ENCODE data around the gene CHKB.
A peak's percentile ranks its signal among the peaks of the same experiment; 100 is the strongest.

The CHKB gene

GRCh38 chr22:50576806-50577696, 5.6 kb downstream of the CHKB start:
- no peak for DNase-seq (ENCODE audit: low spot score)
- no peak overlapping the region for H3K27ac Mint-ChIP-seq

DNA sequence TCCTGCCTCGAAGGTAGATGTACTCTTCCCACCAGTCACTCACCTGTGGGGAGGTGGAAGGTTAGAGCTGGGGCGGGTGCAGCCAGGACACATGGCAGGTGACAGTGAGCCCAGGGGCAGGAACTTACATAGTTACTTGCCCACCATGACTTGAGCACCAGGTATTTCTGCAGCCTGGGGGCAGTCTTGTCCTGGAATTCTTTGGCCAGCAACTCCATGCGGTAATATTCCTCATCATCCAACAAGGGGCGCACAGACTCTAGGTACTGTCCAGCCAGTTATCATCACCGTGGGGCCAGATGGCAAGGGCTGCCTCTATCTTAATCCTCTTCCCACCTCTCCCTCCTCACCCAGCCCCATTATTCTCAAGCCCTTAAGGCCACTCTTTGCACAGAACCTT, 6.6 kb downstream of the CHKB start:
- Mint-ChIP-seq H3K27ac (no peak overlapping the region), H3K4me3 (no peak overlapping the region), H3K36me3 (ENCODE audit: low read depth) (peaks cover 31% of the 10 kb centered on the region), H3K9me3 (no peaks in the 10 kb centered on the region), H3K27me3 (ENCODE audit: low read depth) (no peaks in the 10 kb centered on the region), H3K4me1 (ENCODE audit: low read depth) (peaks cover 3% of the 10 kb centered on the region)
- DNase-seq (ENCODE audit: low spot score), result no peak

More at GRCh38 chr22:50576806-50577696, 5.6 kb downstream of the CHKB start:
- Mint-ChIP-seq H3K4me3 (peak overlapping the region; percentile 6), H3K27me3 (ENCODE audit: low read depth) (no peaks in the 10 kb centered on the region), H3K36me3 (ENCODE audit: low read depth) (peaks cover 31% of the 10 kb centered on the region), H3K4me1 (ENCODE audit: low read depth) (peaks cover 7% of the 10 kb centered on the region), H3K9me3 (no peaks in the 10 kb centered on the region)

DNA sequence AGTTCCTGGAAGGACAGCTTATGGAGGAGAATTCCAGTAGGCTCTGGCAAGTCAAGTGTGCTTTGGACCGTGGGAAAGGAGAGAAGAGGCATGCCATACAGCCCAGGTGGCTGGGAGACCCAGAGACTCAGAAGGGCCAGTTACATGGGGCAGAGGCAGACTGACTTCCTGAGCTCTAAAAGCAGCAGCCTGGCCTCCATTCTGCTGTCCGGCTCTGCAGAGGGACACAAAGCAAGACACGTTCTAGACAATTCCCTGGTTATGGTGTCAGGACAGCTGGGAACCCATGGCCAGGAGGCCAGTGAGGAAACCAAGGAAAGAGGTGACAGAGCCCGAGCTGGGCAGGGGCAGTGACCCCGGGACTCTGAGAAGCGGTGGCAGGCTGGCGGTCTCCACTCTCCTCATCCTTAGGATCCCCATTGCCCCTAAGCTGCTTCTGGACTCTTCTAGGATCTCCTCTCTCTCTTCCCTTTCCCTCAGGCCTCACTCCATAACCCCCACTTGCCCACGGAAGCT, 7.2 kb downstream of the CHKB start:
- peaks cover 3% of the 10 kb centered on the region for H3K4me1 Mint-ChIP-seq (ENCODE audit: low read depth)
- H3K9me3 Mint-ChIP-seq, result no peaks in the 10 kb centered on the region
- H3K27me3 Mint-ChIP-seq (ENCODE audit: low read depth), result no peaks in the 10 kb centered on the region
- no peak for DNase-seq (ENCODE audit: low spot score)
- H3K27ac Mint-ChIP-seq, result no peak overlapping the region
- H3K36me3 Mint-ChIP-seq (ENCODE audit: low read depth), result peaks cover 33% of the 10 kb centered on the region
- H3K4me3 Mint-ChIP-seq, result no peak overlapping the region

GRCh38 chr22:50574383-50574755, 8.3 kb downstream of the CHKB start:
- no peaks in the 10 kb centered on the region for H3K27me3 Mint-ChIP-seq (ENCODE audit: low read depth)
- H3K4me3 Mint-ChIP-seq, result no peak overlapping the region
- no peak for DNase-seq (ENCODE audit: low spot score)
- H3K4me1 Mint-ChIP-seq (ENCODE audit: low read depth), result peaks cover 3% of the 10 kb centered on the region
- peaks cover 33% of the 10 kb centered on the region for H3K36me3 Mint-ChIP-seq (ENCODE audit: low read depth)
- H3K27ac Mint-ChIP-seq, result no peak overlapping the region
- no peaks in the 10 kb centered on the region for H3K9me3 Mint-ChIP-seq

DNA sequence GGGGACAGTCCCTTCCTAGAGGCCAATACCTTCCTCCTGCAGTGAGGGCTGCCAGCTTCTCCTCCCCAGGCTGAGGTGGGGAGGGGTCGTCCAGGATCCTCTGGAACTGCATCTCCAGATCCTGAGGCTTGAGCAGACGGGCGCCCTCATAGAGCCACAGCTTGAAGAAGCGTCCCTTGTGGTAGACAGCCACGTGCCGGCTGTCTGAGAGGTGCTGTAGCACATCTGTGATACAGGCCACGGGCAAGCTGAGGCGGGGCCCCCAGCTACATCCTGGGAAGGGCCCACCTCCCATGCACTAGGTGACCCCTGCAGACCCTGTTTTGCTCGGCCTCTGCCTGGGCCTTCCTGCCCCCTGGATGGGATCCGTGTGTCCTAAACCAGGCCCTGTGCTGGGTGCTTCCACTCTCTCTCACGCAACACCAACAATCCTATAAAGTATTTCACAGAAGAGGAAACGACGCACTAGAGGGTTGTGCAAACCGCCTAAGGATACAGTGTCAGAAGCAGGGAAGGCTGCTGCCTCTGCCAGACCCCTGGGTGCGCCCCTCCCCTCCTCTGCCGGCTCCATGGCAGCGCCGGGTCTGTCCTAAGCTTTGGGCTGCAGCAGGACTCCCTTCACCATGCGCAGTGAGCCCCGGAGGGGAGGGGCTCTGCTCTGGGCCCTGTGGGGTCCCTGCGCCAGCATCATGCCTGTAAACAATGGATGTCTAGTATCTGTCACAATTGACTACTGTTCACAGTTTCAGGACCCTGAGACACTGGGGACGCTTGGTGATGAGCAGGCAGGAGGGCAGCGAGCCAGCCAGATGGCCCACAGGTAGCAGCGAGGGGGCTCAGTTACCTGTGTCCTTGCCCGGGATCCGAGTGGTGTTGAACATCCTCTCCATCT, 8.9 kb downstream of the CHKB start:
- Mint-ChIP-seq H3K36me3 (ENCODE audit: low read depth) (peaks cover 32% of the 10 kb centered on the region), H3K4me1 (ENCODE audit: low read depth) (peaks cover 3% of the 10 kb centered on the region), H3K9me3 (no peaks in the 10 kb centered on the region), H3K4me3 (no peak overlapping the region), H3K27me3 (ENCODE audit: low read depth) (no peaks in the 10 kb centered on the region), H3K27ac (no peak overlapping the region)
- no peak for DNase-seq (ENCODE audit: low spot score)

DNA sequence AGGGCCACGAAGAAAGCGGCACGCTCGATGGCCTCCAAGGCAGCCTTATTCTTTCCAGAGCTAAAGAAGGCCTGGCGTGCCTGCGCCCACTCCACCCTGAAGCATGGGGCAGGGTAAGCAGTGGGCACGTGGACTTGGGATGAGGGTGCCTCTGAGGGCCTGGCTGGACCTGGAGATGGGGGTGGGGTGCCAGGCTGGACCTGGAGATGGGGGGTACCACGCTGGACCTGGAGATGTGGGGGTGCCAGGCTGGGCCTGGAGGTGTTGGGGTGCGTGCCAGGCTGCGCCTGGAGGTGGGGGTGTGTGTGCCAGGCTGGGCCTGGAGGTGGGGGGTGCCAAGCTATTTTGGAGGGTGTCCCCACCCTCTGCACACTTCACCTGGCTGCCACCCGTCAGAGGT, 9.7 kb downstream of the CHKB start:
- H3K27ac Mint-ChIP-seq, result no peak overlapping the region
- H3K9me3 Mint-ChIP-seq, result no peaks in the 10 kb centered on the region
- peaks cover 3% of the 10 kb centered on the region for H3K4me1 Mint-ChIP-seq (ENCODE audit: low read depth)
- peaks cover 33% of the 10 kb centered on the region for H3K36me3 Mint-ChIP-seq (ENCODE audit: low read depth)
- H3K27me3 Mint-ChIP-seq (ENCODE audit: low read depth), result no peaks in the 10 kb centered on the region
- no peak overlapping the region for H3K4me3 Mint-ChIP-seq
- no peak for DNase-seq (ENCODE audit: low spot score)

DNA sequence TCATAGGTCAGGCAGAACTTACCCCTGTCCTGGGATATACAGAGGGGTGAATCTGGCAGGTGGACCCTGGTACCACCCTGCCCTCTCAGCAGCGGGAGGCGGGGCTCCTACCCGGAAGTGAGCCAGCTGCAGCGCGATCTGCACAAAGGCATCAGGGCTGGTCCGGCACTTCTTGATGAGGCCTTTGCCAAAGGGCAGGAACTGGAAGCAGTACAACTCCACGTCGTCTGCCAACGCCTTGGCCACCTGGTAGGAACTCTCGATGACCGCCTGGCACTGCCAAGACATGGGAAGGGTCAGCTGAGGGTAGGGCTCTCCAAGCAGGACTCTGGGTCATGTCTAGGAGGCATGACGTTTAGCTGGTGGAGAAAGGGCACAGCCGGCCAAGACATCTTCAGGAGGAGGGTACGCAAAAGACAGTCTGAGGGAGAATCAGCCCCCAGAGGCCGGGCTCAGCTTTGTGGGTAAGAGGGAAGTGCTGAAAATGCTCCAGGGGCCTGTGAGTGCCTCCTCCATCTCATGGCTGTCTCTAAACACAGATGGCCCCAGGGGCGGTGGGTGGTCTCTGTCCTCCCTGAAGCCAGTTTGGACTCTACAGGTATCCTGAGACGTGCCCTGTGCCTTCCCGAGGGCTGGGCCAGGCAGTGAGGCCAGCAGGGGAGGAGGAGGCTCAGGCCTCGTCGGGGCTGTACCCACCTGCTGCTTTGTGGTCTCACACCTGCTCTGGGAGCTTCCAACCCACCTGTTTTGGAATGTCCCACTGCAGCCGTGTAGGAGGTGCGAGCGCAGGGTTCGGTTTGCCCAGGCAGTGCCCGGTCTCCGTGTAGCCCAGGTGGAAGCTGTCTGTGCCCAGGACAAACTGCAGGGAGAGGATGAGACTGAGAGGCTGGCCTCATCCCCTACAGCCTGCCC, 11.1 kb downstream of the CHKB start:
- Mint-ChIP-seq H3K9me3 (no peaks in the 10 kb centered on the region), H3K4me1 (ENCODE audit: low read depth) (no peaks in the 10 kb centered on the region), H3K27ac (no peak overlapping the region), H3K36me3 (ENCODE audit: low read depth) (peaks cover 29% of the 10 kb centered on the region), H3K27me3 (ENCODE audit: low read depth) (no peaks in the 10 kb centered on the region), H3K4me3 (no peak overlapping the region)
- DNase-seq (ENCODE audit: low spot score), result no peak

DNA sequence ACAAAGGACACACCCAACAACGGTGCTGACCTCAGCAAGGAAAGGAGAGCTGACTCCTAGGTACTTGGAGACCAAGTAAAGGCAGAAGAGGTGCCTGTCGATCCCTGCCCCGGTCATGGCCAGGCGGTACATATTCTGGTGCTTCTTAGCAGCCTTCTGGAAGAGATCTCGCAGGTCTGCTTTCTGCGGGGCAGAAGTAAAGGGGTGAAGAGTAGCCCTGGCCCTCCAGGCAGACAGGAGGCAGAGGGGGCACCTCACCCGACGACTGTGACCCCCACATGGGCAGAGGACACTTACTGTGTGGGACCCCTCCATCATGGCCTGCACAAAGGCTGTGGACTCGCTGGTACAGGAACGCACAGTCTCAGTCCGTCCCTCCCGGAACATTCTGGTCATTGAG, 11.8 kb downstream of the CHKB start:
- no peak overlapping the region for H3K27ac Mint-ChIP-seq
- no peaks in the 10 kb centered on the region for H3K27me3 Mint-ChIP-seq (ENCODE audit: low read depth)
- no peaks in the 10 kb centered on the region for H3K4me1 Mint-ChIP-seq (ENCODE audit: low read depth)
- peaks cover 29% of the 10 kb centered on the region for H3K36me3 Mint-ChIP-seq (ENCODE audit: low read depth)
- H3K4me3 Mint-ChIP-seq, result no peak overlapping the region
- no peaks in the 10 kb centered on the region for H3K9me3 Mint-ChIP-seq
- DNase-seq (ENCODE audit: low spot score), result no peak

DNA sequence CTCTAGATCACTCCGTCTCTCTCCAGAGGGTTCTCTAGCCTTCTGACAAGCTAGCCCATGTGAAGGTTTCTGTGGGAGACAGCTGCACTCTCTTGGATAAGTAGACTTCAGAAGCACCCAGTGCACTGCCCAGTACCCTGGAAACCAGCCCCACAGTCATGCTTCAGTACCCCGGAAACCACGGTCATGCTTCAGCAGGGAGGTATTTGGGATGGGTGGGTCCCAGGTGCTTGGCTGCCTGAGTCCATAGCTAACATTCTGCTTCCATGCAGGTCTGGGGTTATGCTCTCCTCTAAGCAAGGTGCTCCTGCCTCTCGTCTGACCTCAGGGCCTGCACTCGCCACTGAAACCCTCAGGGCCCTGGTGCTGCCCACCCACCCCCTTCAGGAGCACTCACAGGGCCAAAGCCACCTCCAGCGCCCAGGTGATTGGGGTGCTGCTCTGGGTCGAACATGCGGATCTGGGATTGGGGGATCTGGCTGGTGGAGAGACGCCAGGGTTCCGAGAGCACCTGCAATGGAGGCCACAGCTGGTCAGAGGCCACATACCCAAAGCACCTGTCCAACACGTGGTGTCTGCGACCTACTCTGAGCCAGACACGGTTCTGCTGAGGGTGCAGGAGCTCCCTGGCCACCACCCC, 12.6 kb downstream of the CHKB start:
- Mint-ChIP-seq H3K4me1 (ENCODE audit: low read depth) (no peaks in the 10 kb centered on the region), H3K4me3 (no peak overlapping the region), H3K27ac (no peak overlapping the region), H3K36me3 (ENCODE audit: low read depth) (peaks cover 29% of the 10 kb centered on the region), H3K27me3 (ENCODE audit: low read depth) (no peaks in the 10 kb centered on the region), H3K9me3 (no peaks in the 10 kb centered on the region)
- no peak for DNase-seq (ENCODE audit: low spot score)

DNA sequence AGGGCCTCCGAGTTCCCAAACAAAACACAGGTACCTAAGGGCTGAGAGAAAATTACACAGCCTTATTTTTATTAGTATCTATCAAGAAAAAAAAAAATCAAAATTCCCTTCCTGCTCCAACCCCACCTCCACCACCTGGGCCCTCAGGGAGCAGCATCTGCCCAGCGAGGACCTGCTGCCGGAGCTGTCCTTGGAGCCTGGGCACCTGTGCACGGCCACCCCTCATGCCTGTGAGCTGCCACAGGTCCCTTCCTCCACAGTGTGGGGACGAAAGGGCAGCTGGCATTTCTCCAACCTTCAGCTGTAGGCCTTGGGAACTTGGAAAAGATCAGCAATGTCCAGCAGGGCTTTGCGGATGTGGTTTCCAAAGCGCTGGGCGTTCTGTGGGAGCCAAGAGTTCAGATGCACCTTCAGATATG, 13.6 kb downstream of the CHKB start:
- DNase-seq (ENCODE audit: low spot score), result no peak
- H3K27ac Mint-ChIP-seq, result no peak overlapping the region
- H3K4me1 Mint-ChIP-seq (ENCODE audit: low read depth), result no peaks in the 10 kb centered on the region
- H3K4me3 Mint-ChIP-seq, result no peak overlapping the region
- no peaks in the 10 kb centered on the region for H3K9me3 Mint-ChIP-seq
- peaks cover 26% of the 10 kb centered on the region for H3K36me3 Mint-ChIP-seq (ENCODE audit: low read depth)
- no peaks in the 10 kb centered on the region for H3K27me3 Mint-ChIP-seq (ENCODE audit: low read depth)

DNA sequence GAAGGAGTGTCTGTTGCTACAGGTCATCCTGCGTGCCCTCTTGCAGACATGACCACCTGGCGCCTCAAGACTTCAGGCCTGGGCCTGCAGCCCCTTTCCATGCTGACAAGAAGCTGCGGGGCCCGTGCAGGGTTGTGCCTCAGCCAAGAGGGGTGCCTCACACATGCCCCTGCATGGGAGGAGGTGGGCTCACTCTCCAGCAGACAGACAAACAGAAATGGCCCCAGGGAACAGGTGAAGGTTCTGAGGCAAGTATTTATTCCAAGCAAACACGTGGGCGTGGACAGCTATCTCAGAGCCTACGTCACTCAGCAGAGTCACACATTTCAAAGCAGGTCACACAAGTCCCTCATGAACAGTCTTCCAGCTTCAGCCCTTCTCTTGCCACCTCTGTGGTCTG, 14.0 kb downstream of the CHKB start:
- H3K27ac Mint-ChIP-seq, result no peak overlapping the region
- H3K9me3 Mint-ChIP-seq, result no peaks in the 10 kb centered on the region
- H3K4me3 Mint-ChIP-seq, result no peak overlapping the region
- peaks cover 3% of the 10 kb centered on the region for H3K4me1 Mint-ChIP-seq (ENCODE audit: low read depth)
- H3K36me3 Mint-ChIP-seq (ENCODE audit: low read depth), result peaks cover 25% of the 10 kb centered on the region
- DNase-seq (ENCODE audit: low spot score), result no peak
- peaks cover under 1% of the 10 kb centered on the region for H3K27me3 Mint-ChIP-seq (ENCODE audit: low read depth)

GRCh38 chr22:50567721-50568252, 14.9 kb downstream of the CHKB start:
- Mint-ChIP-seq H3K4me3 (no peak overlapping the region), H3K4me1 (ENCODE audit: low read depth) (peaks cover 11% of the 10 kb centered on the region), H3K36me3 (ENCODE audit: low read depth) (peaks cover 25% of the 10 kb centered on the region), H3K27ac (no peak overlapping the region), H3K27me3 (ENCODE audit: low read depth) (peaks cover 9% of the 10 kb centered on the region), H3K9me3 (no peaks in the 10 kb centered on the region)
- no peak for DNase-seq (ENCODE audit: low spot score)

- peaks cover 7% of the 10 kb centered on the region for H3K36me3 Mint-ChIP-seq (ENCODE audit: low read depth)
- H3K4me3 Mint-ChIP-seq, result no peak overlapping the region
- H3K9me3 Mint-ChIP-seq, result no peaks in the 10 kb centered on the region
- no peak overlapping the region for H3K27ac Mint-ChIP-seq
- no peak for DNase-seq (ENCODE audit: low spot score)
- peaks cover 17% of the 10 kb centered on the region for H3K27me3 Mint-ChIP-seq (ENCODE audit: low read depth)
- peaks cover 19% of the 10 kb centered on the region for H3K4me1 Mint-ChIP-seq (ENCODE audit: low read depth)
Measured at GRCh38 chr22:50564289-50564688, 18.4 kb downstream of the CHKB start.
